Neuronal stem cell (in vitro differentiated cells): Measurements from ENCODE around the gene SEMA6B.

Experiments used
- DNase-seq: peaks from one replicate; pipeline ENCODE4 v3.0.0-alpha.2; 2013; ENCODE audit warnings: low spot score
- H2AFZ ChIP-seq: one replicate; pipeline ENCODE4 v1.6.1; 2013; ENCODE audit warnings: mild to moderate bottlenecking, low read length, inconsistent platforms
- H2AK5ac ChIP-seq: 2 replicates; pipeline ENCODE4 v1.6.1; 2013; ENCODE audit warnings: low read depth, mild to moderate bottlenecking, inconsistent platforms, low read length, moderate library complexity, mixed read lengths
- H2BK120ac ChIP-seq: 2 replicates; pipeline ENCODE4 v1.6.1; 2013; ENCODE audit warnings: low read depth, mild to moderate bottlenecking, inconsistent platforms, low read length, moderate library complexity, mixed read lengths
- H2BK12ac ChIP-seq: one replicate; pipeline ENCODE4 v1.6.1; 2013; ENCODE audit warnings: low read length, inconsistent platforms
- H2BK15ac ChIP-seq: 2 replicates; pipeline ENCODE4 v1.6.1; 2013; ENCODE audit warnings: mild to moderate bottlenecking, low read length, inconsistent platforms, mixed read lengths
- H2BK5ac ChIP-seq: one replicate; pipeline ENCODE4 v1.6.1; 2013; ENCODE audit warnings: inconsistent platforms, mild to moderate bottlenecking, low read length, moderate library complexity
- H3K14ac ChIP-seq: one replicate; pipeline ENCODE4 v1.6.1; 2013; ENCODE audit warnings: low read length, inconsistent platforms
- H3K18ac ChIP-seq: 2 replicates; pipeline ENCODE4 v1.6.1; 2013; ENCODE audit warnings: low read length, inconsistent platforms
- H3K23ac ChIP-seq: 2 replicates; pipeline ENCODE4 v1.6.1; 2013; ENCODE audit warnings: low read depth, mild to moderate bottlenecking, mixed read lengths, low read length, inconsistent platforms; ENCODE audit not compliant: poor library complexity
- H3K27ac ChIP-seq: replicated peaks from 3 replicates; pipeline ENCODE4 v1.5.1; 2013; ENCODE audit warnings: low read length, inconsistent platforms
- H3K27me3 ChIP-seq, 3 experiments: 2 replicates each; pipeline ENCODE4 v1.6.1; 2013; ENCODE audit warnings: low read length in 3 of 3, mild to moderate bottlenecking in 2 of 3, inconsistent platforms in 1 of 3, low read depth in 1 of 3, mixed read lengths in 1 of 3, moderate library complexity in 1 of 3; ENCODE audit not compliant: control insufficient read depth in 3 of 3, insufficient read depth in 3 of 3
- H3K36me3 ChIP-seq, 2 donors: replicated peaks in 1 of 2; 2 replicates each; pipeline ENCODE4 v1.6.1; 2013; ENCODE audit warnings: low read length in 2 of 2; ENCODE audit not compliant: control insufficient read depth in 2 of 2, insufficient read depth in 2 of 2
- H3K4ac ChIP-seq: 2 replicates; pipeline ENCODE4 v1.6.1; 2013; ENCODE audit warnings: inconsistent platforms, mild to moderate bottlenecking, low read length, moderate library complexity
- H3K4me1 ChIP-seq, 2 donors: 1 replicate in 1 of 2; 2 replicates in 1 of 2; pipeline ENCODE4 v1.6.1; 2013; ENCODE audit warnings: low read length in 2 of 2, low read depth in 1 of 2; ENCODE audit not compliant: control insufficient read depth in 2 of 2, insufficient read depth in 1 of 2
- H3K4me2 ChIP-seq: one replicate; pipeline ENCODE4 v1.6.1; 2013; ENCODE audit warnings: mild to moderate bottlenecking, low read length, inconsistent platforms; ENCODE audit not compliant: insufficient read depth, poor library complexity, severe bottlenecking
- H3K4me3 ChIP-seq, 2 donors: 2 replicates each; pipeline ENCODE4 v1.5.1; 2013; ENCODE audit warnings: low read length in 2 of 2, mild to moderate bottlenecking in 2 of 2, inconsistent platforms in 1 of 2, moderate library complexity in 1 of 2
- H3K79me1 ChIP-seq: one replicate; pipeline ENCODE4 v1.6.1; 2013; ENCODE audit warnings: low read depth, mild to moderate bottlenecking, inconsistent platforms, low read length, moderate library complexity
- H3K9ac ChIP-seq: one replicate; pipeline ENCODE4 v1.6.1; 2013; ENCODE audit warnings: mild to moderate bottlenecking, low read depth, low read length, inconsistent platforms; ENCODE audit not compliant: poor library complexity
- H3K9me3 ChIP-seq, 2 donors: replicated peaks in 1 of 2; 2 replicates each; pipeline versions ENCODE3 to v1.6.1; 2013; ENCODE audit warnings: low read length in 2 of 2, mild to moderate bottlenecking in 2 of 2, inconsistent platforms in 1 of 2, low read depth in 1 of 2, mixed read lengths in 1 of 2, moderate library complexity in 1 of 2; ENCODE audit not compliant: control insufficient read depth in 2 of 2, insufficient read depth in 1 of 2
- H4K8ac ChIP-seq: one replicate; pipeline ENCODE4 v1.6.1; 2013; ENCODE audit warnings: low read depth, mild to moderate bottlenecking, inconsistent platforms, low read length, moderate library complexity
- H4K91ac ChIP-seq: one replicate; pipeline ENCODE4 v1.6.1; 2013; ENCODE audit warnings: low read length, low read depth, mild to moderate bottlenecking, inconsistent platforms; ENCODE audit not compliant: poor library complexity
- WGBS, 2 donors: extraction: QIAGEN DNeasy Blood & Tissue Kit; methylation state at CpG; one replicate each; pipeline ENCODE4 v1.1.7; 2013; ENCODE audit warnings: missing lambda C conversion rate in 2 of 2, mixed read lengths in 1 of 2; ENCODE audit not compliant: insufficient read length in 2 of 2, insufficient replicate concordance in 1 of 2; ENCODE audit errors: extremely low coverage in 2 of 2; 5-methylcytosine and 5-hydroxymethylcytosine counted together

SEMA6B gene

DNA sequence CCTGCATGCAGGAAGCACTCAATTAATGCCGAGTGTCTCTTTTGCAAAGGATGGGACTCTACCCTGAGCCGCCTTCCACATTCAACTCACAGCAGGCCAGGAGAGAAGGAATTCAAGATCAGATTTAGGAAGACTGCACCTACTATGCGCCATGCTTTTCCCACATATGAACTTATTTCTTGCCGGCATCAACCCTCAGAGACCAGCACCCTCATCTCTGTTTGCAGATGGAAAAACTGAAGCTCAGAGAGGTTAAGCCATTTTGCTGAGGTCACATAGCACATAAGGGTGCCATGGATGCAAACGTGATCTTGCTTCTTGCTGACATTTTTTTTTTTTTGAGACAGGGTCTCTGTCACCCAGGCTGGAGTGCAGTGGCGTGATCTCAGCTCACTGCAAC lies 14.2 kb upstream of the SEMA6B start:
- Histone ChIP-seq H3K18ac (no peak overlapping the region), H3K4ac (no peak overlapping the region), H3K14ac (no peak overlapping the region), H4K91ac (no peak overlapping the region), H3K9ac (no peak overlapping the region), H2AFZ (no peak overlapping the region), H2BK5ac (no peak overlapping the region), H4K8ac (no peak overlapping the region), H2AK5ac (no peak overlapping the region), H3K36me3 (peaks cover 0 to 2% of the 10 kb centered on the region in 2 donors), H3K27me3 (no peaks in the 10 kb centered on the region), H2BK12ac (no peak overlapping the region), H3K23ac (no peak overlapping the region), H3K27ac (no peak overlapping the region), H3K4me2 (no peak overlapping the region), H3K4me3 (no peak overlapping the region), H3K79me1 (peaks cover 4% of the 10 kb centered on the region), H2BK15ac (no peak overlapping the region), H3K9me3 (no peaks in the 10 kb centered on the region), H3K4me1 (peaks cover 8 to 12% of the 10 kb centered on the region in 2 donors), H2BK120ac (no peak overlapping the region)
- no peak for DNase-seq
- no CpG with 5 or more reads among the region's 6 CpGs for WGBS, 2 donors

DNA sequence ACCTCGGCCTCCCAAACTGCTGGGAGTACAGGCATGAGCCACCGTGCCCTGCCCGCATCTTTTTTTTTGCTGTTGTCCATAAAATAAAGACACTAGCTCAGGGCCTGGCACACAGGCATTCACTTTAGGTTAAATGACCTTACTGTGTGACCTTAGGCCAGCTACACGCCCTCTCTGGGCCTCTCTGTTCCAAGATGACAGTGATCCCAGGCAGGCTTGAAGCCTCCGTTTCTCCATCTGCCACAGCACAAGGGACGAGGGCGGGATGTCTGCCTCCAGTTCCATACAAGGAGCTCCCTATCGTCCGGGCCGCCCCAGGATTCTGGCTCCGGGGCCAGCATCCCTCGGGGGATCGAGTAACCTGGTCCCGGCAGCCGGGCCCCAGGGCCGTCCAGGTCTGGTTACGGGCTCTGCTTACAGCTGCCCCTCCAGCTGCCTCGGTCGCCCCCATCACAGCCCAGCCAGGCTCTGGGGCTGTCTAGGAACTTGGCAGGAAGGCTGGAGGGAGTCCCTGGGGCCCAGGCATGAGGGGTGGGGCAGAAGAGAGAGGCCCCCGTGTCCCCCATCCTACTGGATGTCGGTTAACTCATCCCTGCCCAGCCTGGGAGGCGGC lies 11.9 kb upstream of the SEMA6B start:
- H3K14ac ChIP-seq: no peak overlapping the region

DNA sequence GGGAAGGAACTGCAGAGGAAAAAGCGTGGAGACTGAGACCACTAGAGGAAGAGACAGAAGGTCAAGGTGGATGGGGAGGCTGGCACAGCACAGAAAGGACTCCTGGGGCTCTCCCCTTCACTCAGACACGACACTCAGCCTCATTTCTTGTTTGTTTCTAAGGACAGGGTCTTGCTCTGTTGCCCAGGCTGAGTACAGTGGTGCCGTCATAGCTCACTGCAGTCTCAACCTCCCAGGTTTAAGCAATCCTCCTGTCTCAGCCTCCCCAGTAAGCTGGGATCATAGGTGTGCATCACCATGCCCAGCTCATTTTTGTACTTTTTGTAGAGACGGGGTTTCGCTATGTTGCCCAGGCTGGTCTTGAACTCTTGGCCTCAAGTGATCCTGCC lies 11.4 kb upstream of the SEMA6B start:
- Histone ChIP-seq H2BK120ac (no peak overlapping the region), H3K9me3 (no peaks in the 10 kb centered on the region), H3K4me2 (no peak overlapping the region), H3K27me3 (no peaks in the 10 kb centered on the region), H3K4me3 (no peak overlapping the region), H3K23ac (no peak overlapping the region), H2AFZ (no peak overlapping the region), H3K9ac (no peak overlapping the region), H4K8ac (no peak overlapping the region), H2BK5ac (no peak overlapping the region), H2BK15ac (no peak overlapping the region), H2BK12ac (no peak overlapping the region), H3K4me1 (peaks cover 8 to 9% of the 10 kb centered on the region in 2 donors), H3K14ac (no peak overlapping the region), H3K18ac (no peak overlapping the region), H3K36me3 (no peaks in the 10 kb centered on the region), H2AK5ac (no peak overlapping the region), H3K4ac (no peak overlapping the region), H3K27ac (no peak overlapping the region), H3K79me1 (peaks cover 9% of the 10 kb centered on the region), H4K91ac (no peak overlapping the region)
- no peak for DNase-seq
- WGBS, 2 donors: no CpG with 5 or more reads among the region's 5 CpGs

More for the DNA sequence above, 11.9 kb upstream of the SEMA6B start:
- Histone ChIP-seq H3K27ac (no peak overlapping the region), H3K36me3 (no peaks in the 10 kb centered on the region), H3K9ac (peak overlapping the region; percentile 50), H4K91ac (no peak overlapping the region), H2BK15ac (no peak overlapping the region), H3K4me1 (peaks cover 8 to 9% of the 10 kb centered on the region in 2 donors), H3K27me3 (no peaks in the 10 kb centered on the region), H3K9me3 (no peaks in the 10 kb centered on the region), H3K4me3 (no peak overlapping the region), H2BK12ac (no peak overlapping the region), H3K4ac (no peak overlapping the region), H3K4me2 (no peak overlapping the region), H2AK5ac (no peak overlapping the region), H4K8ac (no peak overlapping the region), H2BK5ac (no peak overlapping the region), H2BK120ac (no peak overlapping the region), H3K23ac (no peak overlapping the region), H2AFZ (no peak overlapping the region), H3K79me1 (peaks cover 12% of the 10 kb centered on the region), H3K18ac (no peak overlapping the region)
- no CpG with 5 or more reads among the region's 22 CpGs for WGBS, 2 donors
- DNase-seq: no peak

DNA sequence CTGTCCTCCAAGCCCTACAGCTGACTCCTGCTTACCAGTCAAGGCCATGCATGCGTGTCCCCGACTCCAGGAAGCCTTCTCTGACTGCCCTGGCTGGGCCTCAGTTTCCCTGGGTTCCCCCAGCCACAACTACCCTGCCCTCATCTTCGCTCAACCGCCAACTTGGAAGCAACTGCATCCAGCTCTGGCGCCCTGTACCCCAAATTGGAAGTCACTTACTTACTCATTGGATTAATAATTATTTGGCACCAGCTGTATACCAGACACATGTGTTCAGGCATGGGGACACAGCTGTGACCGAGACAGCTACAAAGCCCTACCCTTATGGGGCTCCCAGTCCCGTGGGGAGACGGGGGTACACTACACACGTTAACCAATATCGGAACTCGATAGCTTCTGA lies 10.9 kb upstream of the SEMA6B start:
- Histone ChIP-seq H2AFZ (no peak overlapping the region), H3K4me2 (no peak overlapping the region), H2AK5ac (no peak overlapping the region), H3K23ac (no peak overlapping the region), H2BK12ac (no peak overlapping the region), H3K9ac (no peak overlapping the region), H3K36me3 (no peaks in the 10 kb centered on the region), H3K4me3 (no peak overlapping the region), H2BK5ac (no peak overlapping the region), H2BK15ac (no peak overlapping the region), H2BK120ac (no peak overlapping the region), H4K8ac (no peak overlapping the region), H3K18ac (no peak overlapping the region), H3K9me3 (no peaks in the 10 kb centered on the region), H3K4me1 (peaks cover 4 to 5% of the 10 kb centered on the region in 2 donors), H4K91ac (no peak overlapping the region), H3K4ac (no peak overlapping the region), H3K27me3 (no peaks in the 10 kb centered on the region), H3K79me1 (peaks cover 9% of the 10 kb centered on the region), H3K27ac (no peak overlapping the region), H3K14ac (no peak overlapping the region)
- no peak for DNase-seq
- WGBS, 2 donors: no CpG with 5 or more reads among the region's 11 CpGs
